Activated naive CD4-positive, alpha-beta T cell treated with anti-CD3 and anti-CD28 coated beads, Interleukin-2, amount 10 ng/mL, durations not matched to agents 7 days and 5 days (primary cell): ENCODE results near the gene VARS2.
"Not testable (repeated sequence)": the region's sequence is repeated elsewhere in the genome, so short reads cannot be mapped to it uniquely, and the experiment has no call there.

ENCODE experiments used
- CTCF ChIA-PET: fragments of 350-600 bp; sonication (Branson Sonifier 250); formaldehyde crosslinking; loops from one replicate; lab custom pipeline; 2021; ENCODE audit warnings: antibody characterized with exemption; lab: Charles Lee
- DNase-seq: peaks from one replicate; pipeline ENCODE4 v3.0.0-alpha.2; 2020
- H3K27ac Mint-ChIP-seq: one replicate; pipeline ENCODE4 v1.8.0; 2021; ENCODE audit warnings: mild to moderate bottlenecking, moderate library complexity, mixed read lengths
- H3K27me3 Mint-ChIP-seq: one replicate; pipeline ENCODE4 v1.8.0; 2021; ENCODE audit warnings: mild to moderate bottlenecking, mixed read lengths
- H3K36me3 Mint-ChIP-seq: one replicate; pipeline ENCODE4 v1.8.0; 2021; ENCODE audit warnings: mixed read lengths
- H3K4me1 Mint-ChIP-seq: one replicate; pipeline ENCODE4 v1.8.0; 2021; ENCODE audit warnings: mixed read lengths
- H3K4me3 Mint-ChIP-seq: one replicate; pipeline ENCODE4 v1.8.0; 2021; ENCODE audit warnings: mild to moderate bottlenecking, moderate library complexity, mixed read lengths
- H3K9me3 Mint-ChIP-seq: one replicate; pipeline ENCODE4 v1.8.0; 2021; ENCODE audit warnings: mixed read lengths

VARS2 gene

GRCh38 chr6:30960907-30961673, 47.1 kb downstream of the VARS2 start:
- H3K27ac Mint-ChIP-seq = no peak overlapping the region
- CTCF ChIA-PET = interaction anchor here (0.5 to 1.3 kb wide), 2 partner anchors 13 to 124 kb away, joined by 3 to 4 read pairs; no protein-coding TSS in a partner anchor

GRCh38 chr6:30962716-30963115, 48.7 kb downstream of the VARS2 start:
- CTCF ChIA-PET = no interaction called here

More at GRCh38 chr6:30960907-30961673, 47.1 kb downstream of the VARS2 start:
- peaks cover 19% of the 10 kb centered on the region for H3K4me1 Mint-ChIP-seq
- H3K4me3 Mint-ChIP-seq = no peak overlapping the region
- H3K36me3 Mint-ChIP-seq = no peaks in the 10 kb centered on the region
- H3K27me3 Mint-ChIP-seq = peaks cover 71% of the 10 kb centered on the region
- H3K9me3 Mint-ChIP-seq = no peaks in the 10 kb centered on the region
- DNase-seq = no peak

GRCh38 chr6:30963641-30964040, 49.6 kb downstream of the VARS2 start:
- Mint-ChIP-seq H3K27ac (no peak overlapping the region), H3K4me3 (no peak overlapping the region), H3K27me3 (peaks cover 49% of the 10 kb centered on the region), H3K4me1 (peaks cover 13% of the 10 kb centered on the region), H3K36me3 (no peaks in the 10 kb centered on the region), H3K9me3 (no peaks in the 10 kb centered on the region)
- CTCF ChIA-PET = no interaction called here
- DNase-seq = no peak

More at GRCh38 chr6:30962716-30963115, 48.7 kb downstream of the VARS2 start:
- Mint-ChIP-seq H3K27me3 (peaks cover 57% of the 10 kb centered on the region), H3K4me1 (peaks cover 13% of the 10 kb centered on the region), H3K27ac (no peak overlapping the region), H3K4me3 (no peak overlapping the region), H3K9me3 (no peaks in the 10 kb centered on the region), H3K36me3 (no peaks in the 10 kb centered on the region)
- no peak for DNase-seq

DNA sequence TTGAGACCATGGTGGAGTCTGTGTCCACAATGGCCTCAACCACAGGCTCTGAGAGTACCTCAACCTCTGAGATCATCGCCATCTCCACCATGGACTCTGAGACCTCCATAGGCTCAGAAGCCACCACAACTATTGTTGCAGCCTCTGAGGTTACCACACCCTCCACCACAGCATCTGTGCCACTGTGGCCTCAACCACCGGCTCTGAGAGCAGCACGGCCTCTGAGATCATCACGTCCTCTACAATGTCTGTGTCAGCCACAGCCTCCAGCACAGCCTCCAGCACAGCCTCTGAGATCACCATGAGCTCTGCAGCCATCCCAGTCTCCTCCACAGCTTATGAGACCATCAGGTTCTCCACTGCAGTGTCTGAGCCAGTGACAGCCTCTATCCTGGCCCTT, 50.0 kb downstream of the VARS2 start:
- CTCF ChIA-PET = interaction anchor here (1.4 kb wide), 1 partner anchor 24 kb away, joined by 3 read pairs; no protein-coding TSS in a partner anchor
- no peaks in the 10 kb centered on the region for H3K36me3 Mint-ChIP-seq
- no peak overlapping the region for H3K27ac Mint-ChIP-seq
- peak; percentile 25 for DNase-seq
- peaks cover 49% of the 10 kb centered on the region for H3K27me3 Mint-ChIP-seq
- peaks cover 13% of the 10 kb centered on the region for H3K4me1 Mint-ChIP-seq
- H3K9me3 Mint-ChIP-seq = no peaks in the 10 kb centered on the region
- no peak overlapping the region for H3K4me3 Mint-ChIP-seq

DNA sequence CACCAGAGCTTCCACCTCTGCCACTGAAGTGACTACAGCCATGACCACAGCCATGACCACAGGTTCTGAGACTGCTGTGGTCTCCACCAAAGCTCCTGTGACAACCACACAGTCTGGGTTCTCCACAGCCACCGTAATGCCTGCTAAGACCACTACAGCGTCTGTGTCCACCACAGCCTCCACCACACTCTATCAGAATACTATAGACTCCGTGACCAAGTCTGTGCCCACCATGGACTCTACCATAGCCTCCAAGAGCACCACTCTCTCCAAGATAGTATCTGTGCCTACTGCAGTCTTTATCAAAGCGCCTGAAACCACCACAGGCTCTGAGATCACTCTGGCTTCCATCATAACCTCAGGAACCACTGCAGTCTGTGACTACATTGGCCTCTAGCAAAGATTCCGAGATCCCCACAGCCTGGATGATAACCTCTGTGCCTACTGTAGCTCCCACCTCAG, 51.1 kb downstream of the VARS2 start:
- Mint-ChIP-seq H3K36me3 (no peaks in the 10 kb centered on the region), H3K4me3 (no peak overlapping the region), H3K4me1 (peaks cover 13% of the 10 kb centered on the region), H3K9me3 (no peaks in the 10 kb centered on the region), H3K27me3 (peaks cover 48% of the 10 kb centered on the region), H3K27ac (no peak overlapping the region)
- DNase-seq = no peak
- CTCF ChIA-PET = interaction anchor here (1.4 kb wide), 1 partner anchor 23 kb away, joined by 3 read pairs; no protein-coding TSS in a partner anchor

DNA sequence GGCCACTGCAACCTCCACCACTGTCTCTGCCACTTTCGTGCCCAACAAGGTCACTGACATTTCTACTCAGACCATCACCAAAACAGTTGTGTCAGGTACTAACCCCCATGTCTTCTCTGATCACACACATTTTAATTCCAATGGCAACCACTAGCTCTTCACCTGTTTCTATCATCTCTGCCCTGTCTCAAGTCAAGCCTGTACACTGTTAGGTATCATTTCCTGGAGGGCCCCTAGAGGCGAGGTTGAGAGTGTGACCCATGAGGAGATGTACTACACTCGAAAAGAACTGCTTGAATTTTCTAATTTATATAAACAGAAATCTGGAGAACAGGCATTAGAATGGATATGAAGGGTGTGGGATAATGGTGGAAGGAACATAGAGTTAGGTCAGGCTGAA, 52.1 kb downstream of the VARS2 start:
- peaks cover 44% of the 10 kb centered on the region for H3K27me3 Mint-ChIP-seq
- H3K27ac Mint-ChIP-seq = no peak overlapping the region
- H3K36me3 Mint-ChIP-seq = no peaks in the 10 kb centered on the region
- no peaks in the 10 kb centered on the region for H3K9me3 Mint-ChIP-seq
- no peak for DNase-seq
- no peak overlapping the region for H3K4me3 Mint-ChIP-seq
- CTCF ChIA-PET = no interaction called here
- H3K4me1 Mint-ChIP-seq = peaks cover 13% of the 10 kb centered on the region

- DNase-seq, H3K4me1 Mint-ChIP-seq, H3K9me3 Mint-ChIP-seq, CTCF ChIA-PET, H3K36me3 Mint-ChIP-seq, H3K27ac Mint-ChIP-seq, H3K4me3 Mint-ChIP-seq: not testable (repeated sequence)
- H3K27me3 Mint-ChIP-seq = peaks cover 41% of the 10 kb centered on the region
These were observed 55.1 kb downstream of the VARS2 start for GRCh38 chr6:30969171-30969570.

DNA sequence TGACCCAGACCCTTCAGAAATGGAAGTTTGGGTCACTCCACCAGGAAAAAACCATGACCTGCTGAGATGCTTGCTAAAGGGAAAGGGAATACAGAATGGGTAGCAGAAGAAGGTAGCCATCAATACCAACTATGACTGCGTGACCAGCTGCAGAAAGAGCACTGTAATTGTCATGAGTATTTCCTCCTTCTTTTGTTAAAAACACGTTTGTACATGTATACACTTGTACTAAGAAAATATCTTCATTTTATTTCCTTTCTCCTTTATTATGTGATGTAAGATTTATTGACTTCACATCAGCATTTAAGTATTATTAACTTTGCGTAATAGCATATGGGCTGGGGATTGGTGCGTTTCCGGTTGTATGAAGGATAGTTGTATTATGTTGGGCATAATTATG, 56.9 kb downstream of the VARS2 start:
- Mint-ChIP-seq H3K27me3 (peaks cover 27% of the 10 kb centered on the region), H3K4me3 (no peak overlapping the region), H3K36me3 (no peaks in the 10 kb centered on the region), H3K4me1 (no peaks in the 10 kb centered on the region), H3K9me3 (no peaks in the 10 kb centered on the region), H3K27ac (no peak overlapping the region)
- CTCF ChIA-PET = no interaction called here
- DNase-seq = no peak

GRCh38 chr6:30972816-30973215, 58.8 kb downstream of the VARS2 start:
- Mint-ChIP-seq H3K4me1 (no peaks in the 10 kb centered on the region), H3K9me3 (no peaks in the 10 kb centered on the region), H3K36me3 (no peaks in the 10 kb centered on the region), H3K27me3 (peaks cover 25% of the 10 kb centered on the region), H3K27ac (no peak overlapping the region), H3K4me3 (no peak overlapping the region)
- CTCF ChIA-PET = no interaction called here
- DNase-seq = no peak

DNA sequence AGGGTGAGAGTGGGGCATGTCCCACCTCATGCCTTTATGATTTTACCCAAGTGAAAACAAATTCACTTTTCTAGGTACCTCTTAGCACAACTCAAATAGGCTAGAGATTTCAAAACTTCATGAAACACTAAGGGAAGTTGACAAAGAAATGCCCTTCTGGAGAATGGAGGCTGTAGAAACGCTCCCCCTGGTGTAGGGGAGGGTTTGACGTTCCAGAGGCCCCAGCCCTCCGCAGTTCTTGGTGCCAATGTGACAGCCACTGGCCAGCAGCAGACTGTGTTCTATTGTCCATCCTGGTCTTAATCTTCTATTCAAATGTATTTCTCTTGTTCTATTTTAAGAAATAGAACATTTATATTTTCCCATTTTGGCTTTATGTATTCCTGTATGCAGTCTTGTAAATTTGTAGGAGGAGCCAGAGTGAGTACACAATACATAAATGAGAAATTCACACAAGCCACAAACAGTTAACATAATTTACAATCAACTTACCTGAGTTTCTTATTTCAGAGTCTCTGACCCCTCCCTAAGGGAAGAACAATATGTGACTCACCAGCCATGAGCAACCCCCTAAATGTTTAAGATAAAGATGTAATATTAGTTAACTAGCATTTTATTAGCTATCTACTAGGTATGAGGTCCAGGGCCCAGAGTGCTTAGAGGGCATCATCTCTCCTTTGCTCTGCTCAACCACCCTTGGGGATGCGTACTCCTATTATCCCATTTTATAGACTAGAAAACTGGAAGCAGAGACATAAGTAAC, 60.6 kb downstream of the VARS2 start:
- Mint-ChIP-seq H3K27me3 (peaks cover 27% of the 10 kb centered on the region), H3K27ac (no peak overlapping the region), H3K4me1 (no peaks in the 10 kb centered on the region), H3K4me3 (no peak overlapping the region), H3K9me3 (no peaks in the 10 kb centered on the region), H3K36me3 (no peaks in the 10 kb centered on the region)
- DNase-seq = no peak
- CTCF ChIA-PET = no interaction called here
